ENCODE results near the gene PFAS.
"Not testable (repeated sequence)": the region's sequence is repeated elsewhere in the genome, so short reads cannot be mapped to it uniquely, and the experiment has no call there.

PFAS gene

GRCh38 chr17:8231701-8232100 is 17.4 kb upstream of the PFAS start:
- no peak for DNase-seq

- DNase-seq = no peak
Measured at GRCh38 chr17:8234361-8235270, 14.5 kb upstream of the PFAS start.

GRCh38 chr17:8235676-8236075 is 13.4 kb upstream of the PFAS start:
- no peak for DNase-seq

- no peak for DNase-seq
Measured at GRCh38 chr17:8237175-8237574, 11.9 kb upstream of the PFAS start.

GRCh38 chr17:8237886-8238285 is 11.2 kb upstream of the PFAS start:
- DNase-seq = no peak

- DNase-seq = no peak
Measured at GRCh38 chr17:8243827-8244226, 5.3 kb upstream of the PFAS start.

GRCh38 chr17:8244768-8245167 is 4.3 kb upstream of the PFAS start:
- DNase-seq = no peak

- no peak for DNase-seq
Measured at GRCh38 chr17:8249621-8250500, 772 bp downstream of the PFAS start.

GRCh38 chr17:8251411-8251810 is 2.3 kb downstream of the PFAS start:
- not testable (repeated sequence) for DNase-seq

- DNase-seq = no peak
Measured at GRCh38 chr17:8253801-8254200, 4.7 kb downstream of the PFAS start.

GRCh38 chr17:8254881-8255280 is 5.8 kb downstream of the PFAS start:
- no peak for DNase-seq

- DNase-seq = no peak
Measured at GRCh38 chr17:8255499-8255898, 6.4 kb downstream of the PFAS start.

GRCh38 chr17:8256291-8256690 is 7.2 kb downstream of the PFAS start:
- DNase-seq = no peak

- no peak for DNase-seq
Measured at GRCh38 chr17:8256691-8257090, 7.6 kb downstream of the PFAS start.

- DNase-seq = no peak
Measured at GRCh38 chr17:8257801-8258200, 8.7 kb downstream of the PFAS start.

- no peak for DNase-seq
Measured at GRCh38 chr17:8264320-8264719, 15.2 kb downstream of the PFAS start.

- DNase-seq = no peak
Measured at GRCh38 chr17:8264836-8265542, 15.9 kb downstream of the PFAS start.

- DNase-seq = no peak
Measured at GRCh38 chr17:8266648-8267479, 17.8 kb downstream of the PFAS start.

GRCh38 chr17:8267480-8268147 is 18.5 kb downstream of the PFAS start:
- DNase-seq = no peak

- no peak for DNase-seq
Measured at GRCh38 chr17:8268550-8269298, 19.6 kb downstream of the PFAS start.

GRCh38 chr17:8272421-8272820 is 23.3 kb downstream of the PFAS start:
- no peak for DNase-seq
